KG1 (cell line): ENCODE results near the gene JMJD4.

Experiments
- DNase-seq: peaks from one replicate; lab custom pipeline; 2025; lab: John Stamatoyannopoulos, UW

Gene JMJD4

GRCh38 chr1:227749225-227749624 is 14.1 kb upstream of the JMJD4 start:
- no peak for DNase-seq

DNA sequence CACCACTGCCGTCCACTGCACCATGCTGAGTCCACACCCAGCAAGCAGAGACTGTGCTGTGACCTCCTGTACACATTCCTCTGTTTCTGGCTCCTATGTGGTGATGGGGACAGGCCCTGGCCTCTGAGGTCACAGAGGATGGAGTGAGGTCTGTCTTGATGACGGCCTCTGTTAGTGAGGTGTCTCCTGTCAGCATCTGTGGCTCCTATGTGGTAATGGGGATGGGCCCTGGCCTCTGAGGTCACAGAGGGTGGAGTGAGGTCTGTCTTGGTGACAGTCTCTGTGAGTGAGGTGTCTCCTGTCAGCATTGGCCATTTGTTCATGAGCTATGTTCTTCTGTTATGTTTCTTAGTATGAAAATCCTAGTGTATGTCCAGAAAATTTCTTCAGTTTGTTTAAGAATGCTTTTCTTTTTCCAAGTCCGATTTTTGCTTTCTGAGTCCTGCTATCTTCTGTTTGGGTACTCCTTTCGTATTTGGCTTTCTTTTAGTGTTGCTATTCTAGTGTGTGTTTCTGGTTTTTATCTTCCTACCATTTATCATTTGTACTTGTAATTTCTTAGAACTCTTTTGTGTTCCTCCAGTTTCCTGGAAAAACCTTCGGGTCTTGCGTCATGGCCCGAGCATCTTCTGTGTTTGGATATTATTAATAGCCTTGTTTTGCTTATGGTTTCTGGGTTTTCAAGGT is 13.5 kb upstream of the JMJD4 start:
- DNase-seq: no peak

GRCh38 chr1:227747948-227748495 is 12.9 kb upstream of the JMJD4 start:
- no peak for DNase-seq

DNA sequence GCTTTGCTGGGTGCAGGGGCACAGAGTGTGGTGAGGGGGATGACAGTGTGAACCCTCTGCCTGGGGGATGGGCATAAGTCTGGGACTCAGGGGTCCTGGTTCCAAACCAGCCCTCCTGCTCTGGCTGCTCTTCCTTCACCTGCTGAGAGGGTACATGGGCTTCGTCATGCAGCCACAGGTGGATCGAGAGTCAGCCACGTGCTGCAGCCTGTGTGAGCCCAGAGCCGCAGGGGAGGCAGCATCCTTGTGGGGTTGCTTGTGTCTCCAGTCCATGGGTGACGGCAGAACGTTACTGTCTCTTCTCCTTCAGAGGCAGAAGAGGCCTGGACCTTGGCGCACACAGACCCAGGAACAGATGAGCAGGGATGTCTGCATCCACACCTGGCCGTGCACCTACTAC is 12.3 kb upstream of the JMJD4 start:
- no peak for DNase-seq

DNA sequence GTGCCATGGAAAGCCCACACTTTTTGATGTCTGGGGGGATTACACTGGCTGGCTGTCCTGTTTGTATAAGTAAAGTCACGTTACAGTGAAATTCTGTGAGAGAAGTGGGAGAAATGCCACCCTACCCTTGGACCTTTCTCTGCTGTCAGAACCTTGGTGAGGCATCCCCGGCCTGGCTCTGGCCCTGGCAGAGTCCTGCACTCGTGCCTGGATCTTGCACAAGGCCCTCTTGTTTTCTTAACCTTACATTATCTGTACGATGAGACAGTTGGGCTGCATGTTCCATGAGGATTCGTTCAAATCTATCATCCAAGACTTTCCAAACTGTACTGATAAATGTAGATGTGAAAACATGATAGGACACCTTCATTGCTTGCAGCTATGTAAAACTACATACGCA is 11.6 kb upstream of the JMJD4 start:
- DNase-seq: no peak

- DNase-seq: no peak
These were observed 10.6 kb upstream of the JMJD4 start for GRCh38 chr1:227745568-227746265.

DNA sequence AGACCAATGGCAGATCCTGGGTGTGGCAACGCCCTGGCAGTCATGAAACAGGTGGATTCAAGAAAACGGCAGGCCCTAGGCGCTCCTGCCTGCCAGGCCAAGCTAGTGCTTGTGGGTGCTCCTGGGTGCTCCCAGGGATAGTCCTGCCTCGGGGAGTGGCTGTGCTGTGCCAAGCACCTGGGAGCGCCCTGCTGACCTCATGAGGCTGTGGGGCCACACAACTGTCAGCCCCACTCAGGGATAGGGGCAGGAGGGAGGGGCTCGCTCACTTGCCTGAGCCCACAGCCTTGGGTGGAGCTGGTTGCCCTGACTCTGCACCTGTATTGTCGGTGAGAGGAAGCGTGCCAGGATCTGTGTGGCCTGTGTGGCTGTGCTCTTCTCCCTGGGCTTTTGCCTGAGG is 9.6 kb upstream of the JMJD4 start:
- DNase-seq: no peak

- no peak for DNase-seq
These were observed 7.9 kb upstream of the JMJD4 start for GRCh38 chr1:227742738-227743715.

GRCh38 chr1:227741166-227741870 is 6.2 kb upstream of the JMJD4 start:
- DNase-seq: no peak

DNA sequence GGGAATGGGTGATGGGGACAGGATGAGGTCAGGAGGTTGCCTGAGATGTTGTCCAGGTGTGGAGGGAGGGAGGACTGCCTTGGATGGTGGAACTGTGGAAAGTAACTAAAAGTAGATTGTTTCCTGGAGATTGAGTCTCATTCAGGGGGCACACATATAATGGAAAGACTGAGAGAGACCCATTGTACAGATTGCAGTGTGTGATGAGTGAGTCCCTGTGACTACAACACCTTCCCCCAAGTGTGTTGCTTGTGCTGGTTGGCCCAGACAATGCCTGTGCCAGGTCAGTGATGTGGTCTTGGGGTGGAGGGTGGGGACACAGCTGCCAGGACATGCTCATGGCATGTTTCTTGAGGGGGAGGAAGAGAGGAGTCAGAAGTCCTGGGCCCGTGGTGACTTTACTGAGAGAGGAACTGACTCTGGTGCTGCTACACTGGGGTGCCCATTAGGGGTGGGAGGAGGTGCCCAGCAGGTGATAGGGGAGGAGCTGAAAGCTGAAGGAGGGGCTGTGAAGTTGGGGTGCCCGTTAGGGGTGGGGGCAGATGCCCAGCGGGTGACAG is 5.4 kb upstream of the JMJD4 start:
- no peak for DNase-seq

DNA sequence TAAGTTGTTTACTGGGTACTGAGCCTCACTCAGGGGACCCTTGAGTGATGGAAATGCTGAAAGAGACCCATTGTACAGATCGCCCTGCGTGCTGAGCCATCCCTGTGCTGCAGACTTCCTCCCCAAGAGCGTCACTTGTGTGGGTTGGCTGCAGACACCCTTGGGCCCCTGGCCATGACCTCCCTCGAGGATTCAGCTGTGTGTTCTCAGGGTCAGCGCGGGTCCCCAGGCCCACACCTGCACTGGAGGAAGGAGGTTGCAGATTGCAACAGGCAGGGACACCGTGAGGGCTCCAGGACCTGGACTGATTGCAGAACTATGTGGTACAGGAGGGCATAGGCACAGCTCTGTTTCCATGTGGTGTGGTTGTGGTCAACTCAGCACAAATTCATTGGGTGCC is 4.5 kb upstream of the JMJD4 start:
- no peak for DNase-seq

- no peak for DNase-seq
These were observed 3.7 kb upstream of the JMJD4 start for GRCh38 chr1:227738820-227739219.

DNA sequence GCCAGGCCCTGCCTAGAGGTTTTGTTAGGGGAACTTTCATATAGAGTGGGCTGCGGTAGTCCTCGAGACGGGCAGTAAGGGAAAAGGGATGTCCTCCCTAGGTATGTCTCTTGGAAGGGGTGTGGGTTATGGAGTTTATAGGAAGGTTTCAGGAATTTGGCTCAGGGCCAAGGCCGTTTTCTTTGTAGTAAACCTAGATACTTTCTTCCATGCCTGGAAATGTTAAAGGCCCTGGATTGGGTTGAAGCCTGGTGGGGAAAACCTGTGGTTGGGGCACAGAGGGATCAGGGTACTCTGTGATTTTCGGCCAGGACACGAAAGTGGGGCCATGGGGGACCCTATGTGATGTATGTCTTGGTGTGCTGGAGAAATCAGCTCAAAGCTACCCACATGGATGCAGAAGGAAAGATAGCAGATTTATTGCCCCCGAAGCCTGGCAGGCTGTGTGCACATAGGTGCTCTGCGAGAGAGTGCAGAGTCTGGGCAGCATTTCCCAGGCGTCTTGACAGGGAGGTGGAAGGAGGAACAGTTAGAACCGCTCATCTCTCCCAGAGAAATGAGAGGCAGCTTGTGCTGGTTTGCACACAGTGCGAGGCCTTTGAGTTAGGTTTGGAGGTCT is 1.8 kb upstream of the JMJD4 start:
- DNase-seq: no peak

DNA sequence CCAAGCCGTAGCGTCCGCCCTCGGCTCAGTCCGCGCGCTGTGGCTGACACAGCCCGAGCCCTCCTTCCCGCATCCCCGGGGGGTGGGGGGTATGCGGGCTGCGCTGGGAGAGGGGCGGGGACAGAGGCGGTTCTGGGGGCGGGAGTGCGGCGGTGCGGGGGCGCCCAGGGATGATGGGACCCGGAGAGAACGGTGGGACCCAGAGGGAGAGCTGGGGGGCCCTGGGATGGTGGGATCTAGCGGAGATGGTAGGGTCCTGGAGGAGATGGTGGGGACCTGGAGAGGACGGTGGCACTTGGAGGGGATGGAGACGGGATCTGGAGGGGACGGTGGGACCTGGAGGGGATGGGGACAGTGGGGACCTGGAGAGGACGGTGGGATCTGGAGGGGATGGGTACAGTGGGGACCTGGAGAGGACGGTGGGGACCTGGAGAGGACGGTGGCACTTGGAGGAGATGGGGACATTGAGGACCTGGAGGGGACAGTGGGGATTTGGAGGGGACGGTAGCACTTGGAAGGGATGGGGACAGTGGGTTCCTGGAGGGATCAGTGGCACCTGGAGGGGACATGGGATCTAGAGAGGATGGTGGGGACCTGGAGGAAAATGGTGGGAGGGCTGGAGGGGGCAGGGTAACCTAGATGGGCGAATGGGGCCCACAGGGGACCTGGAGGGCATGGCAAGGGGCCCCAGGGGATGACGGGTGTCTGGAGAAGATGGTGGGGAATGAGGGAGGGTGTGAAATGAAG is 610 bp upstream of the JMJD4 start:
- DNase-seq: no peak

GRCh38 chr1:227734546-227734855 is 601 bp downstream of the JMJD4 start:
- no peak for DNase-seq

DNA sequence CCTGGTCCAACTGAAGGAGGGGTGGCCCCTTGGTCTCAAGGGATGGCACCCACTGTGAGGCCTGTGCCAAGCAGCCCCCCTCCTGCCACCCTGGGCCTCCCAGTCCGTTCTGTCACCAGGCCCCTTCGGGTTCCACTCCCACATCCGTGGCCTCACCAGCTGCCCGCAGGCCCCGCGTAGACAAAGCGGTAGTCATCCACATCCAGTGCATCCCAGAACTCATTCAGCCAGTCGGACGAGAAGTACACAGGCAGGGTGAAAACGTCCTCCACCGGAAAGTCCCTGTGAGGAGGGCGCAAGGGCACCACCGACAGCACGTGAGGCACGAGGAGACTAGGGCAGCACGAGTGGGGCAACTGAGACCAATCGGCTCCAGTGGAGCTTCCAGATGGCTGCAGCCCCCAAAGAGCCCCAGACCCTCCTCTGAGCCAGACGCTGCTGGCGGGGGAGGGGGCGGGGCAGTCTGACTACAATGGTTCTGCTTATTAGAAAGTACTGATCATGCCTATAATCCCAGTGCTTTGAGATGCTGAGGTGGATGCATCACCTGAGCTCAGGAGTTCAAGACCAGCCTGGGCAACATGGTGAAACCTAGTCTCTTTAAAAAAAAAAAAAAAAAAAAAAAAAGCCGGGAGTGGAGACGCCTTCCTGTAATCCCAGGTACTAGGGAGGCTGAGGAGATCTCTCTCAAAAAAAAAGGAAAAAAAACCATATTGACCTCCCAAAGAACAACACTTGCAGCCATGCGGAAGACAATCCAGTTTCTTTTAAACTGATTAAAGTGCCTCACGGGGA is 1.2 kb downstream of the JMJD4 start:
- no peak for DNase-seq

DNA sequence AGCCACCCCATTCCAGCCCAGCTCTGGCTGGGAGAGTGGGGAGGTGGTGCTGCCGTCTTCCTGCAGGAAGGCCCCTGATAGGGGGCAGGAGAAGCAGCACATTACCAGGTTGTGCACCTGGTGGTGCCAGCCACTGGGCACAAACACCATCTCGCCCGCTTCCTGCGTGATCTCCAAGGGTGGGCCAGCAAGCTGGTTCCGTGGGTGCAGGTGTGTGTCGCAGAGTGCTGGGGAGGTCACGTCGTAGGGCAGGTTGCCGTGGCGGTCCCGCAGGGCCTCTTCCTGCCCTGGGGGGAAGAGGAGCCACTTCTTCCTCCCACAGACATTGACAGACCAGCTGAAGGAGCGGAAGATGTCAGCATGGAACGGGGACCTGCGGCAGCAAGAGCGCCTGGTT is 1.8 kb downstream of the JMJD4 start:
- DNase-seq: no peak

GRCh38 chr1:227732586-227733308 is 2.4 kb downstream of the JMJD4 start:
- no peak for DNase-seq
